ENCODE results near the gene SLC52A1.

DNA sequence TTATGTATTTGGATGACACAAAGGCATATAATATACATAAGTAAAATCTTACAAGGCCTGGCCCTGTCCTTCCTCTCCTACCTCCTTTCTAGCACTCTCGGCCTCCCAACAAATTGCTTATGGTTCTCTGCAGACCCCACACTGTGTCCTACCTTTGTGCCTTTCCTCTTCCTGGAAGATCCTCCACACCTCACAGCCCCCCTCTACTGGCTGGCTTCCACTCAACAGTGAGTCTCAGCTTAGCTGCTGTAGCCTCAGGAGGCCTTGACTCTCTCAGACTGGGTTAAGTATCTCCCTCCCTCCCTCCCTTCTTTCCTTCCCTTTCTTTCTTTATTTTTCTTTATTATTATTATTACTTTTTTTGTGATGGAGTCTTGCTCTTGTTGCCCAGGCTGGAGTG, 8.3 kb upstream of the SLC52A1 start:
- TF ChIP-seq, protein P1, sequence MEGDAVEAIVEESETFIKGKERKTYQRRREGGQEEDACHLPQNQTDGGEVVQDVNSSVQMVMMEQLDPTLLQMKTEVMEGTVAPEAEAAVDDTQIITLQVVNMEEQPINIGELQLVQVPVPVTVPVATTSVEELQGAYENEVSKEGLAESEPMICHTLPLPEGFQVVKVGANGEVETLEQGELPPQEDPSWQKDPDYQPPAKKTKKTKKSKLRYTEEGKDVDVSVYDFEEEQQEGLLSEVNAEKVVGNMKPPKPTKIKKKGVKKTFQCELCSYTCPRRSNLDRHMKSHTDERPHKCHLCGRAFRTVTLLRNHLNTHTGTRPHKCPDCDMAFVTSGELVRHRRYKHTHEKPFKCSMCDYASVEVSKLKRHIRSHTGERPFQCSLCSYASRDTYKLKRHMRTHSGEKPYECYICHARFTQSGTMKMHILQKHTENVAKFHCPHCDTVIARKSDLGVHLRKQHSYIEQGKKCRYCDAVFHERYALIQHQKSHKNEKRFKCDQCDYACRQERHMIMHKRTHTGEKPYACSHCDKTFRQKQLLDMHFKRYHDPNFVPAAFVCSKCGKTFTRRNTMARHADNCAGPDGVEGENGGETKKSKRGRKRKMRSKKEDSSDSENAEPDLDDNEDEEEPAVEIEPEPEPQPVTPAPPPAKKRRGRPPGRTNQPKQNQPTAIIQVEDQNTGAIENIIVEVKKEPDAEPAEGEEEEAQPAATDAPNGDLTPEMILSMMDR (IDR thresholded peaks at IDR 0.05; ENCODE audit: low read length), result peak; percentile 9; the same call in 1 of the 2 replicates
- TF ChIP-seq EZH2 (IDR thresholded peaks at IDR 0.05; ENCODE audit: borderline replicate concordance, low read length), result no peak
